22Rv1 (cell line): ENCODE results near the gene FIP1L1.

Experiments
- ZFX ChIP-seq: fragments of 450-650 bp; IDR thresholded peaks from 2 replicates; pipeline ENCODE4 v1.6.1; 2017; ENCODE audit warnings: antibody characterized with exemption, borderline replicate concordance
- TF ChIP-seq, protein P1 (sequence below): fragments of 450-650 bp; IDR thresholded peaks from 2 replicates; pipeline ENCODE4 v1.5.1; 2017; ENCODE audit warnings: mild to moderate bottlenecking

DNA sequence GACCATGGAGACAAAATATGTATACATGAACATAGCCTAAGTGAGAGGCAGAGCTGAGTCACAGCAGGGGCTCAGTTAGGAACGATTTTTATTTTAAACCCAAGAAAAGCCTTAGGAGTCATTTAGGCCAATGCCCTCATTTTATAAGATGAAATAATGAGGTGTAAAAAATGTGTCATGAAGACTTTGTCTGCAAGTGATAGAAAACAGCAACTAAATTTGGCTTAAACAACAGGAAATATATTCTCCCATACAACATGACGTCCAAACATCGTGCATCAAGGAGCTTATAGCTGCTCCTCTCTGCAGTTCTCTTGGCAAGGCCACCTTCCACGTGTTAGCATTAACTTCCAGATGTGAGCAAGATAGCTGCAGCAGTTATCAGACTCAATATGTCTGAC, 28.4 kb upstream of the FIP1L1 start:
- TF ChIP-seq, protein P1, sequence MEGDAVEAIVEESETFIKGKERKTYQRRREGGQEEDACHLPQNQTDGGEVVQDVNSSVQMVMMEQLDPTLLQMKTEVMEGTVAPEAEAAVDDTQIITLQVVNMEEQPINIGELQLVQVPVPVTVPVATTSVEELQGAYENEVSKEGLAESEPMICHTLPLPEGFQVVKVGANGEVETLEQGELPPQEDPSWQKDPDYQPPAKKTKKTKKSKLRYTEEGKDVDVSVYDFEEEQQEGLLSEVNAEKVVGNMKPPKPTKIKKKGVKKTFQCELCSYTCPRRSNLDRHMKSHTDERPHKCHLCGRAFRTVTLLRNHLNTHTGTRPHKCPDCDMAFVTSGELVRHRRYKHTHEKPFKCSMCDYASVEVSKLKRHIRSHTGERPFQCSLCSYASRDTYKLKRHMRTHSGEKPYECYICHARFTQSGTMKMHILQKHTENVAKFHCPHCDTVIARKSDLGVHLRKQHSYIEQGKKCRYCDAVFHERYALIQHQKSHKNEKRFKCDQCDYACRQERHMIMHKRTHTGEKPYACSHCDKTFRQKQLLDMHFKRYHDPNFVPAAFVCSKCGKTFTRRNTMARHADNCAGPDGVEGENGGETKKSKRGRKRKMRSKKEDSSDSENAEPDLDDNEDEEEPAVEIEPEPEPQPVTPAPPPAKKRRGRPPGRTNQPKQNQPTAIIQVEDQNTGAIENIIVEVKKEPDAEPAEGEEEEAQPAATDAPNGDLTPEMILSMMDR = no peak
- no peak for TF ChIP-seq ZFX
